SK-N-SH (cell line): ENCODE results near the gene UBLCP1. TPM values are rescaled to one million over a fixed set of nuclear protein-coding genes. Genes with fewer than 3 reads are reported as not detected.

Experiments
- CTCF ChIA-PET: fragments of 300-600, 350-600 bp; formaldehyde crosslinking; extraction: SDS; loops from one replicate; lab custom pipeline; 2021; lab: Yijun Ruan, JAX
- POLR2A ChIA-PET: fragments of 350-600 bp; sonication (Branson Sonifier 250); formaldehyde crosslinking; extraction: SDS; loops from one replicate; lab custom pipeline; 2020; ENCODE audit warnings: antibody characterized with exemption, inconsistent platforms; lab: Yijun Ruan, JAX
- DNase-seq: peaks from one replicate; pipeline ENCODE4 v3.0.0; 2012
- H2AFZ ChIP-seq: fragments of 200-600 bp; sonication (generic); 2 replicates; pipeline ENCODE4 v1.8.1; 2016; ENCODE audit warnings: antibody characterized with exemption, mild to moderate bottlenecking, low read depth
- H3F3A ChIP-seq: fragments of 200-600 bp; sonication (generic); replicated peaks from 2 replicates; pipeline ENCODE3; 2016; ENCODE audit warnings: antibody characterized with exemption, mild to moderate bottlenecking; ENCODE audit not compliant: insufficient read depth
- H3K27ac ChIP-seq, 2 experiments: fragments of 200-500 bp in 1 of 2; fragments of 200-600 bp in 1 of 2; sonication (Bioruptor generic) in 1 of 2; sonication (generic), shearing (Covaris generic) in 1 of 2; 2 replicates each; pipeline versions ENCODE4 v1.5.1 to v1.6.1; 2014 to 2016; ENCODE audit warnings: low read depth in 2 of 2, inconsistent platforms in 1 of 2, low read length in 1 of 2, mild to moderate bottlenecking in 1 of 2, mixed read lengths in 1 of 2
- H3K27me3 ChIP-seq: fragments of 200-600 bp; sonication (generic), shearing (Covaris generic); 2 replicates; pipeline ENCODE4 v1.6.1; 2016; ENCODE audit warnings: mixed run types; ENCODE audit not compliant: insufficient read depth
- H3K36me3 ChIP-seq, 2 experiments: fragments of 200-500 bp in 1 of 2; fragments of 200-600 bp in 1 of 2; sonication (Bioruptor generic) in 1 of 2; sonication (generic) in 1 of 2; replicated peaks in 1 of 2; 2 replicates each; pipeline versions ENCODE3 to v1.5.1; 2014 to 2016; ENCODE audit warnings: low read length in 1 of 2, mild to moderate bottlenecking in 1 of 2; ENCODE audit not compliant: insufficient read depth in 2 of 2, control insufficient read depth in 1 of 2
- H3K4me1 ChIP-seq, 2 experiments: fragments of 200-500 bp in 1 of 2; fragments of 200-600 bp in 1 of 2; sonication (Bioruptor generic) in 1 of 2; sonication (generic), shearing (Covaris generic) in 1 of 2; 2 replicates each; pipeline versions ENCODE4 v1.5.1 to v1.6.1; 2014 to 2016; ENCODE audit warnings: low read depth in 1 of 2, low read length in 1 of 2, mixed run types in 1 of 2; ENCODE audit not compliant: insufficient read depth in 2 of 2, control insufficient read depth in 1 of 2
- H3K4me2 ChIP-seq: fragments of 200-600 bp; sonication (generic), shearing (Covaris generic); 2 replicates; pipeline ENCODE4 v1.6.1; 2017; ENCODE audit warnings: mixed run types
- H3K4me3 ChIP-seq, 2 experiments: fragments of 200-500 bp in 1 of 2; fragments of 200-600 bp in 1 of 2; sonication (Bioruptor generic) in 1 of 2; sonication (generic), shearing (Covaris generic) in 1 of 2; 2 replicates each; pipeline versions ENCODE4 v1.5.1 to v1.8.1; 2014 to 2016; ENCODE audit warnings: low read depth in 2 of 2, inconsistent platforms in 1 of 2, low read length in 1 of 2, mild to moderate bottlenecking in 1 of 2, mixed read lengths in 1 of 2, moderate library complexity in 1 of 2
- H3K79me2 ChIP-seq: fragments of 200-600 bp; sonication (generic); 2 replicates; pipeline ENCODE4 v1.8.1; 2017; ENCODE audit warnings: mild to moderate bottlenecking; ENCODE audit not compliant: insufficient read depth
- H3K9ac ChIP-seq: fragments of 200-600 bp; sonication (generic); 2 replicates; pipeline ENCODE4 v1.6.1; 2017; ENCODE audit warnings: mixed run types
- H3K9me2 ChIP-seq: fragments of 200-600 bp; sonication (generic); 2 replicates; pipeline ENCODE4 v1.6.1; 2017; ENCODE audit warnings: mixed run types
- H3K9me3 ChIP-seq: fragments of 200-600 bp; sonication (generic); 2 replicates; pipeline ENCODE4 v1.6.1; 2017; ENCODE audit warnings: mixed run types, mild to moderate bottlenecking, moderate library complexity
- H4K20me1 ChIP-seq: fragments of 200-600 bp; sonication (generic); 2 replicates; pipeline ENCODE4 v1.6.1; 2017; ENCODE audit warnings: mild to moderate bottlenecking, mixed run types; ENCODE audit not compliant: insufficient read depth
- EP300 ChIP-seq, 2 experiments: IDR thresholded peaks; 2 replicates each; pipeline versions ENCODE4 v1.4.0 to v1.6.1; 2012; ENCODE audit warnings: borderline replicate concordance in 1 of 2, low read depth in 1 of 2, low read length in 1 of 2
- EZH2phosphoT487 ChIP-seq: fragments of 200-600 bp; sonication (generic); IDR thresholded peaks from 2 replicates; pipeline ENCODE4 v1.6.1; 2017; ENCODE audit warnings: low read depth, mixed run types, mild to moderate bottlenecking, antibody characterized with exemption, moderate library complexity, borderline replicate concordance
- FOSL2 ChIP-seq: IDR thresholded peaks from 2 replicates; pipeline ENCODE4 v1.4.0; 2012; ENCODE audit warnings: low read depth, mild to moderate bottlenecking, moderate library complexity, borderline replicate concordance
- FOXJ3 ChIP-seq: sonication (generic); formaldehyde crosslinking; IDR thresholded peaks from 2 replicates; pipeline ENCODE4 v1.5.1; 2020; ENCODE audit warnings: mild to moderate bottlenecking, missing genetic modification reagents
- GABPA ChIP-seq: IDR thresholded peaks from 2 replicates; pipeline ENCODE4 v1.4.0; 2012; ENCODE audit warnings: low read depth, mild to moderate bottlenecking
- IRF3 ChIP-seq: fragments of 150-350 bp; IDR thresholded peaks from 2 replicates; pipeline ENCODE4 v1.6.1; 2016; ENCODE audit warnings: mild to moderate bottlenecking, low read depth, low read length
- NFIC ChIP-seq: IDR thresholded peaks from 2 replicates; pipeline ENCODE4 v1.4.0; 2012; ENCODE audit warnings: borderline replicate concordance
- NRF1 ChIP-seq: IDR thresholded peaks from 2 replicates; pipeline ENCODE4 v1.6.1; 2012; ENCODE audit warnings: low read depth, mild to moderate bottlenecking, low read length
- POLR2AphosphoS5 ChIP-seq: IDR thresholded peaks from 2 replicates; pipeline ENCODE4 v1.6.1; 2012; ENCODE audit warnings: low read depth, low read length
- RCOR1 ChIP-seq: fragments of 150-350 bp; IDR thresholded peaks from 2 replicates; pipeline ENCODE4 v1.6.1; 2017; ENCODE audit warnings: antibody characterized with exemption, low read length
- RFX5 ChIP-seq: IDR thresholded peaks from 2 replicates; pipeline ENCODE4 v1.6.1; 2012; ENCODE audit warnings: mild to moderate bottlenecking, improper control_type of control experiment, low read length
- SMC3 ChIP-seq: IDR thresholded peaks from 2 replicates; pipeline ENCODE4 v1.6.1; 2012; ENCODE audit warnings: low read depth, low read length, improper control_type of control experiment
- TCF12 ChIP-seq: IDR thresholded peaks from 2 replicates; pipeline ENCODE4 v1.4.0; 2012
- TEAD4 ChIP-seq: IDR thresholded peaks from 2 replicates; pipeline ENCODE4 v1.4.0; 2012; ENCODE audit warnings: mild to moderate bottlenecking, borderline replicate concordance; ENCODE audit not compliant: insufficient read depth
- USF1 ChIP-seq: IDR thresholded peaks from 2 replicates; pipeline ENCODE4 v1.4.0; 2012; ENCODE audit warnings: low read depth, borderline replicate concordance
- polyA plus RNA-seq, 3 experiments: library from polyadenylated mRNA; depleted of rRNA; stranded (reverse); fragments of >200 nt; gene quantifications; 2 replicates each; pipeline ENCODE4 v1.2.3, GENCODE V29; 2012
- TF ChIP-seq, protein P1 (sequence below): fragments of 200-600 bp; sonication (generic); IDR thresholded peaks from 2 replicates; pipeline ENCODE4 v1.6.1; 2017; ENCODE audit warnings: antibody characterized with exemption, mild to moderate bottlenecking, moderate library complexity
- TF ChIP-seq, protein P2 (sequence below): IDR thresholded peaks from 2 replicates; pipeline ENCODE4 v1.4.0; 2012; ENCODE audit warnings: low read depth

The UBLCP1 gene
- polyA plus RNA-seq, 1 of the 3 experiments (the other 2 are of a cell fraction): 13.8 TPM

GRCh38 chr5:159269723-159270122 is 6.6 kb downstream of the UBLCP1 start (continued):
- TF ChIP-seq RCOR1 (no peak), FOXJ3 (CRISPR knock-in tag) (no peak), EP300 (IDR thresholded peaks at IDR 0.05; ENCODE audit: borderline replicate concordance in 1 of 2, low read depth in 1 of 2, low read length in 1 of 2) (no peak), SMC3 (no peak), POLR2AphosphoS5 (no peak), TCF12 (no peak), USF1 (no peak), TEAD4 (no peak)
- TF ChIP-seq, all 33 proteins: peak for 0

DNA sequence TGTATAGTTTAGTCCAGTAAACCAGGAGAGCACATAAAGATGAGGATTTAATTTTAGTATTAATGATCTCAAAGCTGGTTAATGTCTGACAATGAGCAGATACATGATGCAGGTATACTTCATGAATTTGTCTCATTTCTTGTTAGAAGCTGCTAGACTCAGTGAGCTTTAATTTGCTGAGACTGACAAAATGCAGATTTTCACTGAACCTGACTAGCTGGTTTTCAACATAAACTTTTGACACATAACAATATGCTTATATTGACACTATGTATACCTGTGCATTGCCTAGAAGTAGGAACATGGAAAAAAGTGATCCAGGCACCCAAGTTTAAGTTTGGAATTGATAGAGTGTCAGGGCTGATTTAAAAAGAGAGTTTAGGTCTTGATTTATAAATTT is 10.8 kb downstream of the UBLCP1 start:
- CTCF ChIA-PET: interaction anchor here (0.8 to 2.2 kb wide), 5 partner anchors 10 to 713 kb away, joined by 3 to 6 read pairs (median 4); no protein-coding TSS in a partner anchor
- Histone ChIP-seq H3K4me2 (no peak overlapping the region), H3K9me2 (no peaks in the 10 kb centered on the region), H3K9ac (no peak overlapping the region), H3K4me1 (no peaks in the 10 kb centered on the region), H2AFZ (no peak overlapping the region), H3K79me2 (peaks cover 5% of the 10 kb centered on the region; the same call in 1 of the 2 replicates), H4K20me1 (no peaks in the 10 kb centered on the region), H3K4me3 (no peak overlapping the region), H3K27ac (no peak overlapping the region), H3K36me3 (peaks cover 86 to 91% of the 10 kb centered on the region in 2 experiments), H3K27me3 (no peaks in the 10 kb centered on the region), H3F3A (no peaks in the 10 kb centered on the region), H3K9me3 (no peaks in the 10 kb centered on the region)
- POLR2A ChIA-PET: interaction anchor here (1.5 kb wide), 1 partner anchor 65 kb away, joined by 3 read pairs; no protein-coding TSS in a partner anchor
- no peak for DNase-seq
- no peak for TF ChIP-seq RFX5
- no peak for TF ChIP-seq EZH2phosphoT487
- TF ChIP-seq GABPA: no peak
- no peak for TF ChIP-seq FOSL2
- TF ChIP-seq, protein P1, sequence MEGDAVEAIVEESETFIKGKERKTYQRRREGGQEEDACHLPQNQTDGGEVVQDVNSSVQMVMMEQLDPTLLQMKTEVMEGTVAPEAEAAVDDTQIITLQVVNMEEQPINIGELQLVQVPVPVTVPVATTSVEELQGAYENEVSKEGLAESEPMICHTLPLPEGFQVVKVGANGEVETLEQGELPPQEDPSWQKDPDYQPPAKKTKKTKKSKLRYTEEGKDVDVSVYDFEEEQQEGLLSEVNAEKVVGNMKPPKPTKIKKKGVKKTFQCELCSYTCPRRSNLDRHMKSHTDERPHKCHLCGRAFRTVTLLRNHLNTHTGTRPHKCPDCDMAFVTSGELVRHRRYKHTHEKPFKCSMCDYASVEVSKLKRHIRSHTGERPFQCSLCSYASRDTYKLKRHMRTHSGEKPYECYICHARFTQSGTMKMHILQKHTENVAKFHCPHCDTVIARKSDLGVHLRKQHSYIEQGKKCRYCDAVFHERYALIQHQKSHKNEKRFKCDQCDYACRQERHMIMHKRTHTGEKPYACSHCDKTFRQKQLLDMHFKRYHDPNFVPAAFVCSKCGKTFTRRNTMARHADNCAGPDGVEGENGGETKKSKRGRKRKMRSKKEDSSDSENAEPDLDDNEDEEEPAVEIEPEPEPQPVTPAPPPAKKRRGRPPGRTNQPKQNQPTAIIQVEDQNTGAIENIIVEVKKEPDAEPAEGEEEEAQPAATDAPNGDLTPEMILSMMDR: no peak
- no peak for TF ChIP-seq NRF1
- no peak for TF ChIP-seq NFIC
- no peak for TF ChIP-seq TCF12
- TF ChIP-seq IRF3: no peak
- TF ChIP-seq, protein P2, sequence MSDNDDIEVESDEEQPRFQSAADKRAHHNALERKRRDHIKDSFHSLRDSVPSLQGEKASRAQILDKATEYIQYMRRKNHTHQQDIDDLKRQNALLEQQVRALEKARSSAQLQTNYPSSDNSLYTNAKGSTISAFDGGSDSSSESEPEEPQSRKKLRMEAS: no peak
- no peak for TF ChIP-seq RCOR1
